HG03575 (cell line): ENCODE measurements around the gene C1QBP.
A peak's percentile ranks its signal among the peaks of the same experiment; 100 is the strongest.

ENCODE experiments used
- ATAC-seq: cut with Tn5 transposase; IDR thresholded peaks from one replicate; pipeline ENCODE4 v1.9.1; 2021; ENCODE audit not compliant: unreplicated experiment, insufficient number of reproducible peaks, low FRiP score; ENCODE audit errors: extremely low read depth

Gene C1QBP, protein sequence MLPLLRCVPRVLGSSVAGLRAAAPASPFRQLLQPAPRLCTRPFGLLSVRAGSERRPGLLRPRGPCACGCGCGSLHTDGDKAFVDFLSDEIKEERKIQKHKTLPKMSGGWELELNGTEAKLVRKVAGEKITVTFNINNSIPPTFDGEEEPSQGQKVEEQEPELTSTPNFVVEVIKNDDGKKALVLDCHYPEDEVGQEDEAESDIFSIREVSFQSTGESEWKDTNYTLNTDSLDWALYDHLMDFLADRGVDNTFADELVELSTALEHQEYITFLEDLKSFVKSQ

GRCh38 chr17:5438716-5439445 lies at the start of gene C1QBP:
TSS of gene C1QBP (minus strand) at chr17:5439155. CDS start at chr17:5439073, 82 bp downstream.
- ATAC-seq, result no peak

- no peak for ATAC-seq
These were observed 49.8 kb upstream of the C1QBP start for GRCh38 chr17:5488752-5489151.

DNA sequence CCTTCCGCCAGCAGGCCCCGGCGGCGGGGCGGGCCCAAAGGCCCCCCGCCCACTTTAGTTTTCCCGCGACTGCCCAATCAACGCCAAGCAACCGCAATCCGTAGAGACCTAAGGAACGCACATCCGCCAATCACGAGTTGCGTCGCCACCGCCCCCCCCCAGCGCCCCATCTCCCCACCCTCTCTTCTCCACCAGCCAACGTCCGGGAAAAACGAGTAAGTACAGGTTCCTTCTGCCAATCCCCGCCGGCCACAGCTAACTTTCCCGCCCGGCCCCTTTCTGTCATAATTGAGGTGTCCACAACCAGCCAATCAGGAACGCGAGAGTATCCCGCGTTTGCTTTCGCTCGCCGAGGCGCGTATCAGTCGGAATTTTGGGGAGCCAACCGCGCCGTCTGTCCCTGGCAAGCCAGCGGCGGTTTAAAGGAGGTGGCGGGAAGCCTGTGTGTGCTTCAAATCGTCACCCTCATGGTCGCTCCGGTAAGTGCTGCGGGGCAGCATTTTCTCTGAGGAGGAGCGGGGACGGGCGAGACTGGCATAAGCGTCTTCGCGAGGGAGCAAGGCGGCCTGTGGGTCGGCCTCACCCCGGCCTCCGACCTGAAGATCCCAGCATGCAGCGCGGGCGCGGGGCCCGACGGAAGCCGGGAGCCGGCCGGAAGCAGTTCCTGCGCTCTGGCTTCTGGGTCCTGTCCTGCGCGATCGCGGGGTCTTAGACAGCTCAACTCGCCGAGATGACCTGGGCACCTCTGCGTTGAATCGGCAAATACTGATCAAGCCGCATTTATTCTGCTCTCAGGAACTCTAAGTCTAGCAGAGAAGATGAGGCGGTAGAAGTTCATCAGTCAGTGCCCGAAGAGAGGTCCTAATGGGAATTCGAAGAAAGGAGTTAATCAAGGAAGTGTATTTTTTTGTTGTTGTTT lies 47.5 kb upstream of the C1QBP start, which contains the start of gene MIS12:
Gene MIS12 (plus strand): TSS at position 361 of the 919 bp plus-strand sequence. CDS start 2,297 bp downstream, outside the sequence.
- ATAC-seq, result peak; percentile 41

DNA sequence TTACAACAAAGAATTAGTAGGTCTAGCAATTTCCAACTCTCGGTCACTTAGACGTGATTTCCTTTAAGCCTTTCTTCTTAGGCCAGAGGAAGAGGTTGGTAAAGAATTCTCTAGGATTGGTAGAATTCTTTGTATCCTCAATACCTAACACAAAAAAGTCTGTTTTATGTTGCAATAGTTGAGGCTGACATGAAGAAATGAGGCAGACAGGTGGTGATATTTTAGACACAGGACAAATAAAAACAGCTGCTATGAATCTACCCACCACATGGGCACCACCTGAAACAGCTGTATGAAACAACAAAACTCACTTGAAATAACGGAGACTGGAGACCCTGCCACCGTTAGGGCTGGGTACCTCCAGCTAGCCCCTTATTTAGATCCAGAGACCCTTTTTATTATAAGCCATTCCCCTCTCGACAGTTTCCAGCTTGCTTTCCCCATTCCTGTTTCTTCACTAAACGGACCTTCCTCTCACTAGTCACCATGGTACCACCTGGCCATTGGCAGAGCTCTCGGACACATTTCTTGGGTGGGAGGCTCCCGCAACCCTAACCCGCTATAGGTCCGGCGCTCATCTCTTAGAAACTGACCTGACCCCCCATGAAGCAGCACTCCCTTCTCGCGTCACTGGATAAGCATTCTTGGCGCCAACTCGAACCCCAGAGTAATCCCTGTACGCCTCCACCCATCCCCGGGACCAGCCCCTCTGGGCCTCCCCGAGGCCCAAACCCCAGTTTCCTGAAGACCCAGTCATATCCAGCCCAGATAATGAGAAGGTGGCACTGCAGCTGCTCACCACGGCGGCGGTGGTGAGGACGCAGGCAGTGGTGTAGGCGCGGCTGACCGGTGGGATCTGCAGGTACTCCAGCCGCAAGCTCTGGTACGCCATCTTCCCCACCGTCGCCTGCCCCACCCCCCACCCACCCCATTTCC lies 46.6 kb upstream of the C1QBP start, which contains the start of gene DERL2:
Gene DERL2 (minus strand): TSS at position 909 of the 936 bp plus-strand sequence. CDS start 17 bp downstream, at position 892.
- no peak for ATAC-seq

GRCh38 chr17:5481451-5481850 lies 42.5 kb upstream of the C1QBP start:
- no peak for ATAC-seq

- ATAC-seq, result no peak
These were observed 42.0 kb upstream of the C1QBP start for GRCh38 chr17:5480962-5481361.

DNA sequence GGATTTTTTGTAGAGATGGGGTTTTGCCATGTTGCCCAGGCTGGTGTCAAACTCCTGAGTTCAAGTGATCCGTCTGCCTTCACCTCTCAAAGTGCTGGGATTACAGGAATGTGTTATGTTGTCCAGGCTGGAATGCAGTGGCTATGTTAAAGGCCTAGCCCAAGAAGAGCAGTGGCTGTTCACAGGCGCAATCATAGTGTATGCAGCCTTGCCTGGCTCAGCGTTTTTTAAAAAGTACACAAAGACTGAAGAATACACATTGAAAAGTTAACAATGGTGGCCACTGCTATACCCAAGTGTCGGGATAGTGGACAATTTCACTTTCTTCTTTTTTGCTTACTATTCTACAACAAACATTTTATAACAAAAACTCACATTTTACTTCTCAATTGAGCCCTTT lies 40.0 kb upstream of the C1QBP start:
- ATAC-seq, result no peak

- ATAC-seq, result no peak
These were observed 35.0 kb upstream of the C1QBP start for GRCh38 chr17:5473906-5474305.

- no peak for ATAC-seq
These were observed 33.6 kb upstream of the C1QBP start for GRCh38 chr17:5472511-5472910.

- ATAC-seq, result no peak
These were observed 29.1 kb upstream of the C1QBP start for GRCh38 chr17:5468075-5468473.

GRCh38 chr17:5467416-5467815 lies 28.5 kb upstream of the C1QBP start:
- no peak for ATAC-seq

DNA sequence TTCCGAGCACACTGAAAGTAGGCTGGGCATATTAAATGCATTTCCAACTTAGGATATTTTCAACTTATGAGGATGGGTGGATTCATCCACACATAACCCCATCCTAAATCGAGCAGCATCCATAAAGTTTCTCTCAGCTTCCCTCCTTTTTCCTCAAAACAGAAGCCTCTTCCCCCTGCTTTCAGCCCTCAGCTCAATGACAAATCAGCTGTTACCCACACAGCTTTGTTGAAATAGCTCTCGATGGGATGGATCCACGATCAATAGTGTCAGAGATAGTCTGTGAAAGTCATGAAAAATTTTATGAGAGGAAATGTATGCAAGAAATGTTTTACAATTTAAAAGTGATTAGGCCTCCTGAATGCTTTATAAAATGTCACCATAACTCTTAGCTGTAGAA lies 27.3 kb upstream of the C1QBP start:
- ATAC-seq, result no peak

DNA sequence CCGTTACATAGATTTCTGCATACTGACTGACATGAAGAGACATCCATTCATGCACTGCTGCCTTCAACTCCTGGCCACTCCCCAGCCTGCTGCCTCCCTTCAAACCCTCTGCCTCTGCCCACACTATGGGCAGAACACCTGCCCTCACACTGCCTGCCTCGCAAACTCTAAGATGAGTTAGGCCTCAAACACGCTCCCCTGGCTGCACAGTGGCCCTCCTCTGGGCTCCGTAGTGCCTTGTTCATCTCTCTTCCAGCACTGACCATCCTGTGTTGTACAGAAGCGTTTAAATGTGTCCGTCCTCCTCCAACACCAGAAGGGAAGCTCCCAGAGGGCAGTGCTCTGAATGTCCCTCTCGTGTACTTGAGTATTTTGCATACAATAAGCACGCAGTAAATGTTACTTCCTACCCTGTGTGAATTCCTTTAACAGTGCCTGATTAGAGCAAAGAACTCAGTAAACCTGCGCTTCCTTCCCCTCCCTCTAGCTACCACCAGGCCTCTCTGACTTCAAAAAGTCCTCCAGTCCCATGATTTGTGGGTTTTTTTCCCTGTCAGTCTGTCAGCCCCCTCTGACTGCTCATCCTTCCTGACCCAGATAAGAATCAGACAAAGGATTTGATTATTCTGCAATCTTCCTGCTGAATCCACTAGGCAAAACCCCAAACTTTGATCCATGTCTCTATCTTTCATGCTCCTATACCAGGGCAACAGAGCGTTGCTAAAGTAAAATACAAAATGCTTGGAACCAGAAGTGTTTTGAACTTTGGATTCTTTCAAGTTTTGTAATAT lies 26.0 kb upstream of the C1QBP start:
- no peak for ATAC-seq

DNA sequence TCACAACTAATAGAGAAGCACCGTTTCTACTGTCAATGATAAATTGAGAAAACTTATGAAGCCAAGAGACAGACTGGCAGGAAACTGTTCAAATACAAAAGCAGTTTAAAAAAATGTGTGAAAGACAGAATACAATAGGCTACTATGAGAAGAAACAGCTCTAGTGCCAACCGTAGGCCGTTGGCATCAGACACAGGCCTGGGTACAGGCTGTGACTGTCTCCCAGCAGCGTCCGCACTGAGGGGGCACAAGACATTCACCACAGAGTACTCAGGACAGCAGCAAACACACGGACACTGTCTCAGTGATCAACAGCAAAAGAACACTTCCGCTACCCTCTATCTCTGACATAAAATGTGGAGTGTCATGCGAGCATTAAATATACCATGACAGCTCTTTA lies 7.8 kb upstream of the C1QBP start:
- no peak for ATAC-seq

GRCh38 chr17:5444209-5444608 lies 5.3 kb upstream of the C1QBP start:
- no peak for ATAC-seq

DNA sequence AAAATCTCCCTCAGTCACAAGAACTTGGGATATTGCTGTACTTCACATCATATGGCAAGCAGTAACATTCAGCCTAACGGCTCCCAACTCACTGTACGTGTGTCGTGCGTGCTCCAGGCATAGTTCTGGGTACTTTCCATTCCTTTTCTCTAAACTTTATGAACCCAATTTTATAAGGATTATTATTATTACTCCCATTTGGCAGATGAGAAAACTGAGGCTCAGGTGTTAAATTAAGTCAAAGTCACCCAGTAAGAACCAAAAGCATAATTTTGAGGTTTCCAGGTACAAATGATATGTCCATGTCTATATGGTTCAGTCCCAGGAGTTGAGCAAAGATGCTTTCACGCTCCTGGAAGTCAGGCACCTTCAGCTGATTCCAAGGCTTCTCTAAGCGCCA lies 4.8 kb upstream of the C1QBP start:
- ATAC-seq, result no peak

DNA sequence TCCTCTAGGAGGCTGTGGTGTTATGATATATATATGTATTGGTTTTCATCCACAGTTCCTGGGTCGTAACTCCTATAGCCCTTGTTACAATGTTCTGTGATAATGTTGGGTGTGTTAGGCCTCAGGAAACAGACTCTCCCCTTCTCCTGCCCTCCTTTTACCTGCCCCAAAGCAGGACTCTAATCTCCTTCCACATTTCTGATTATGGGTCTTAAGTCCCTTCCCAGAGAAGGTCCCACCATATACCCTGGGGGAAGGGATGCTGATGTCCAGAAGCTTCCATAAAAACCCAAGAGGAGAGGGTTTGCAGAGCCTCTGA lies 450 bp upstream of the C1QBP start:
- no peak for ATAC-seq
